ENCODE measurements around the gene ADNP. TPM values are rescaled to one million over a fixed set of nuclear protein-coding genes. Genes with fewer than 3 reads are reported as not detected.

ADNP gene
- total RNA-seq, 2 experiments from 2014 or later: 53.7 to 54.7 TPM

GRCh38 chr20:50867805-50868204, 63.4 kb downstream of the ADNP start:
- no peaks in the 10 kb centered on the region for H3K4me1 Mint-ChIP-seq (ENCODE audit: low read depth)

GRCh38 chr20:50866831-50867230, 64.4 kb downstream of the ADNP start:
- intact Hi-C loops (cut with micrococcal nuclease): no loop called here
- H3K9me3 Mint-ChIP-seq: no peaks in the 10 kb centered on the region
- no peak overlapping the region for H3K27ac Mint-ChIP-seq
- CTCF ChIA-PET: no interaction called here
- no peaks in the 10 kb centered on the region for H3K4me1 Mint-ChIP-seq (ENCODE audit: low read depth)
- no peak for DNase-seq
- H3K27me3 Mint-ChIP-seq: no peaks in the 10 kb centered on the region
- POLR2A ChIA-PET: no interaction called here
- H3K4me3 Mint-ChIP-seq: no peak overlapping the region
- H3K36me3 Mint-ChIP-seq: no peaks in the 10 kb centered on the region

More at GRCh38 chr20:50867805-50868204, 63.4 kb downstream of the ADNP start:
- Mint-ChIP-seq H3K27ac (no peak overlapping the region), H3K9me3 (no peaks in the 10 kb centered on the region), H3K27me3 (no peaks in the 10 kb centered on the region), H3K36me3 (no peaks in the 10 kb centered on the region), H3K4me3 (no peak overlapping the region)
- ChIA-PET CTCF (no interaction called here), POLR2A (no interaction called here)
- DNase-seq: no peak
- intact Hi-C loops (cut with micrococcal nuclease): no loop called here

GRCh38 chr20:50866036-50866685, 65.1 kb downstream of the ADNP start:
- no peak for DNase-seq
- CTCF ChIA-PET: no interaction called here
- POLR2A ChIA-PET: interaction anchor here (0.5 to 0.6 kb wide), 2 partner anchors 10 to 381 kb away, joined by 3 read pairs; no protein-coding TSS in a partner anchor
- no peaks in the 10 kb centered on the region for H3K27me3 Mint-ChIP-seq
- H3K4me3 Mint-ChIP-seq: no peak overlapping the region
- no peaks in the 10 kb centered on the region for H3K36me3 Mint-ChIP-seq
- no peaks in the 10 kb centered on the region for H3K4me1 Mint-ChIP-seq (ENCODE audit: low read depth)
- no peak overlapping the region for H3K27ac Mint-ChIP-seq
- H3K9me3 Mint-ChIP-seq: no peaks in the 10 kb centered on the region
- intact Hi-C loops (cut with micrococcal nuclease): no loop called here

- H3K4me3 Mint-ChIP-seq: no peak overlapping the region
- DNase-seq: no peak
- H3K27me3 Mint-ChIP-seq: no peaks in the 10 kb centered on the region
- H3K9me3 Mint-ChIP-seq: no peaks in the 10 kb centered on the region
- no peaks in the 10 kb centered on the region for H3K4me1 Mint-ChIP-seq (ENCODE audit: low read depth)
- H3K36me3 Mint-ChIP-seq: no peaks in the 10 kb centered on the region
- POLR2A ChIA-PET: interaction anchor here (0.5 to 0.6 kb wide), 2 partner anchors 10 to 382 kb away, joined by 3 read pairs; no protein-coding TSS in a partner anchor
- intact Hi-C loops (cut with micrococcal nuclease): no loop called here
- CTCF ChIA-PET: interaction anchor here (0.8 kb wide), 1 partner anchor 75 kb away, joined by 3 read pairs; no protein-coding TSS in a partner anchor
- no peak overlapping the region for H3K27ac Mint-ChIP-seq
Measured at GRCh38 chr20:50865591-50865990, 65.6 kb downstream of the ADNP start.

- Mint-ChIP-seq H3K4me3 (no peak overlapping the region), H3K27me3 (no peaks in the 10 kb centered on the region), H3K9me3 (no peaks in the 10 kb centered on the region), H3K27ac (no peak overlapping the region), H3K4me1 (ENCODE audit: low read depth) (no peaks in the 10 kb centered on the region), H3K36me3 (no peaks in the 10 kb centered on the region)
- POLR2A ChIA-PET: no interaction called here
- no peak for DNase-seq
- CTCF ChIA-PET: interaction anchor here (0.8 kb wide), 1 partner anchor 74 kb away, joined by 3 read pairs; no protein-coding TSS in a partner anchor
- intact Hi-C loops (cut with micrococcal nuclease): no loop called here
Measured at GRCh38 chr20:50865114-50865513, 66.1 kb downstream of the ADNP start.

- no peaks in the 10 kb centered on the region for H3K36me3 Mint-ChIP-seq
- ChIA-PET POLR2A (no interaction called here), CTCF (no interaction called here)
- no peak overlapping the region for H3K4me3 Mint-ChIP-seq
- no peaks in the 10 kb centered on the region for H3K27me3 Mint-ChIP-seq
- H3K9me3 Mint-ChIP-seq: no peaks in the 10 kb centered on the region
- no peaks in the 10 kb centered on the region for H3K4me1 Mint-ChIP-seq (ENCODE audit: low read depth)
- no peak for DNase-seq
- no peak overlapping the region for H3K27ac Mint-ChIP-seq
- intact Hi-C loops (cut with micrococcal nuclease): no loop called here
Measured at GRCh38 chr20:50862546-50862945, 68.7 kb downstream of the ADNP start.

GRCh38 chr20:50861012-50861411, 70.2 kb downstream of the ADNP start:
- Mint-ChIP-seq H3K4me3 (no peak overlapping the region), H3K9me3 (no peaks in the 10 kb centered on the region), H3K27me3 (no peaks in the 10 kb centered on the region), H3K36me3 (no peaks in the 10 kb centered on the region), H3K27ac (no peak overlapping the region), H3K4me1 (ENCODE audit: low read depth) (no peaks in the 10 kb centered on the region)
- ChIA-PET POLR2A (no interaction called here), CTCF (no interaction called here)
- intact Hi-C loops (cut with micrococcal nuclease): no loop called here
- DNase-seq: no peak

GRCh38 chr20:50859161-50859560, 72.1 kb downstream of the ADNP start:
- no peaks in the 10 kb centered on the region for H3K4me1 Mint-ChIP-seq (ENCODE audit: low read depth)
- no peaks in the 10 kb centered on the region for H3K36me3 Mint-ChIP-seq
- POLR2A ChIA-PET: no interaction called here
- intact Hi-C loops (cut with micrococcal nuclease): no loop called here
- no peak overlapping the region for H3K27ac Mint-ChIP-seq
- DNase-seq: no peak
- CTCF ChIA-PET: interaction anchor here (0.6 kb wide), 1 partner anchor 35 kb away, joined by 3 read pairs; no protein-coding TSS in a partner anchor
- H3K9me3 Mint-ChIP-seq: no peaks in the 10 kb centered on the region
- no peaks in the 10 kb centered on the region for H3K27me3 Mint-ChIP-seq
- no peak overlapping the region for H3K4me3 Mint-ChIP-seq

GRCh38 chr20:50858525-50858924, 72.7 kb downstream of the ADNP start:
- DNase-seq: no peak
- ChIA-PET CTCF (no interaction called here), POLR2A (no interaction called here)
- H3K27ac Mint-ChIP-seq: no peak overlapping the region
- H3K36me3 Mint-ChIP-seq: no peaks in the 10 kb centered on the region
- no peaks in the 10 kb centered on the region for H3K4me1 Mint-ChIP-seq (ENCODE audit: low read depth)
- intact Hi-C loops (cut with micrococcal nuclease): no loop called here
- no peaks in the 10 kb centered on the region for H3K9me3 Mint-ChIP-seq
- no peaks in the 10 kb centered on the region for H3K27me3 Mint-ChIP-seq
- H3K4me3 Mint-ChIP-seq: no peak overlapping the region

GRCh38 chr20:50857348-50857747, 73.9 kb downstream of the ADNP start:
- intact Hi-C loops (cut with micrococcal nuclease): no loop called here
- H3K9me3 Mint-ChIP-seq: no peaks in the 10 kb centered on the region
- no peaks in the 10 kb centered on the region for H3K27me3 Mint-ChIP-seq

GRCh38 chr20:50856475-50857041, 74.7 kb downstream of the ADNP start:
- Mint-ChIP-seq H3K36me3 (no peaks in the 10 kb centered on the region), H3K4me1 (ENCODE audit: low read depth) (no peaks in the 10 kb centered on the region), H3K9me3 (no peaks in the 10 kb centered on the region), H3K27me3 (no peaks in the 10 kb centered on the region), H3K4me3 (no peak overlapping the region), H3K27ac (no peak overlapping the region)
- ChIA-PET POLR2A (no interaction called here), CTCF (interaction anchor here (0.7 to 1.5 kb wide), 2 partner anchors 73 to 125 kb away, joined by 3 to 4 read pairs; no protein-coding TSS in a partner anchor)
- no peak for DNase-seq
- intact Hi-C loops (cut with micrococcal nuclease): no loop called here

More at GRCh38 chr20:50857348-50857747, 73.9 kb downstream of the ADNP start:
- ChIA-PET POLR2A (no interaction called here), CTCF (interaction anchor here (1.5 kb wide), 1 partner anchor 72 kb away, joined by 3 read pairs; no protein-coding TSS in a partner anchor)
- H3K4me3 Mint-ChIP-seq: no peak overlapping the region
- DNase-seq: no peak
- no peaks in the 10 kb centered on the region for H3K36me3 Mint-ChIP-seq
- H3K4me1 Mint-ChIP-seq (ENCODE audit: low read depth): no peaks in the 10 kb centered on the region
- no peak overlapping the region for H3K27ac Mint-ChIP-seq

- CTCF ChIA-PET: interaction anchor here (1.5 kb wide), 1 partner anchor 73 kb away, joined by 3 read pairs; no protein-coding TSS in a partner anchor
- Mint-ChIP-seq H3K4me3 (no peak overlapping the region), H3K4me1 (ENCODE audit: low read depth) (no peaks in the 10 kb centered on the region), H3K27me3 (no peaks in the 10 kb centered on the region), H3K27ac (no peak overlapping the region), H3K36me3 (no peaks in the 10 kb centered on the region), H3K9me3 (no peaks in the 10 kb centered on the region)
- POLR2A ChIA-PET: no interaction called here
- DNase-seq: no peak
- intact Hi-C loops (cut with micrococcal nuclease): no loop called here
Measured at GRCh38 chr20:50855498-50856474, 75.5 kb downstream of the ADNP start.

All from activated CD4-positive, alpha-beta memory T cell treated with anti-CD3 and anti-CD28 coated beads for 36 hours (primary cell).